Endothelial cell of umbilical vein (primary cell): ENCODE measurements around the gene HLA-DPB1. TPM values are rescaled to one million over a fixed set of nuclear protein-coding genes. Genes with fewer than 3 reads are reported as not detected.

Experiments
- BruUV-seq: library from RNA; stranded (reverse); fragments of 400-500 nt; replicated peaks from 2 replicates; lab custom pipeline; 2021; lab: Mats Ljungman, UMichigan
- CTCF ChIA-PET: fragments of 300-600, 350-600 bp; sonication (Branson Sonifier 250); formaldehyde crosslinking; loops from one replicate; lab custom pipeline; 2021; ENCODE audit warnings: antibody characterized with exemption, inconsistent platforms; lab: Charles Lee
- POLR2A ChIA-PET: fragments of 300-600, 350-600 bp; sonication (Branson Sonifier 250); formaldehyde crosslinking; loops from one replicate; lab custom pipeline; 2021; ENCODE audit warnings: antibody characterized with exemption, inconsistent platforms; lab: Charles Lee
- DNase-seq: peaks from one replicate; pipeline ENCODE4 v3.0.0-alpha.2; 2011; ENCODE audit warnings: low read depth, low spot score
- FAIRE-seq: peaks from 2 replicates; lab custom pipeline; 2011; peaks lifted over from hg19 to GRCh38; lab: Jason Lieb, UNC
- H2AFZ ChIP-seq: 2 replicates; pipeline ENCODE4 v1.6.0; 2012; ENCODE audit warnings: low read depth, low read length, control low read depth, inconsistent platforms
- H3K27ac ChIP-seq: 2 replicates; pipeline ENCODE4 v1.5.1; 2011; ENCODE audit warnings: low read depth, mild to moderate bottlenecking, control low read depth, low read length, moderate library complexity; ENCODE audit not compliant: insufficient read depth
- H3K27me3 ChIP-seq, 2 experiments: 2 replicates each; pipeline versions ENCODE4 v1.6.0 to v1.6.1; 2011; ENCODE audit warnings: low read length in 2 of 2, mixed read lengths in 1 of 2; ENCODE audit not compliant: control insufficient read depth in 2 of 2, insufficient read depth in 2 of 2
- H3K36me3 ChIP-seq, 2 experiments: 2 replicates in 1 of 2; 3 replicates in 1 of 2; pipeline ENCODE4 v1.5.1; 2011; ENCODE audit warnings: low read length in 2 of 2, mild to moderate bottlenecking in 1 of 2, moderate library complexity in 1 of 2; ENCODE audit not compliant: control insufficient read depth in 2 of 2, insufficient read depth in 2 of 2; ENCODE audit errors: extremely low read depth in 1 of 2
- H3K4me1 ChIP-seq: 3 replicates; pipeline ENCODE4 v1.5.1; 2011; ENCODE audit warnings: mild to moderate bottlenecking, low read length; ENCODE audit not compliant: control insufficient read depth, insufficient read depth; ENCODE audit errors: extremely low read depth
- H3K4me2 ChIP-seq: 2 replicates; pipeline ENCODE4 v1.6.1; 2011; ENCODE audit warnings: low read length, control low read depth, mixed read lengths; ENCODE audit not compliant: insufficient read depth
- H3K4me3 ChIP-seq, 3 experiments: fragments of 200-600 bp in 1 of 3; sonication (generic), shearing (Covaris generic) in 1 of 3; replicated peaks in 1 of 3; 2 replicates each; pipeline ENCODE4 v1.5.1; 2011 to 2016; ENCODE audit warnings: control low read depth in 3 of 3, low read length in 3 of 3, mild to moderate bottlenecking in 2 of 3, inconsistent platforms in 1 of 3, low read depth in 1 of 3, moderate library complexity in 1 of 3; ENCODE audit not compliant: insufficient read depth in 1 of 3
- H3K79me2 ChIP-seq: 2 replicates; pipeline ENCODE4 v1.6.0; 2012; ENCODE audit warnings: low read length, inconsistent platforms; ENCODE audit not compliant: control insufficient read depth, insufficient read depth
- H3K9ac ChIP-seq: replicated peaks from 2 replicates; pipeline ENCODE3; 2011; ENCODE audit warnings: low read length, control low read depth; ENCODE audit not compliant: insufficient read depth; ENCODE audit errors: extremely low read depth
- H3K9me1 ChIP-seq: replicated peaks from 3 replicates; pipeline ENCODE4 v1.6.0; 2011; ENCODE audit warnings: mild to moderate bottlenecking, low read length; ENCODE audit not compliant: control insufficient read depth, insufficient read depth; ENCODE audit errors: extremely low read depth
- H3K9me3 ChIP-seq: replicated peaks from 2 replicates; pipeline ENCODE4 v1.5.1; 2012; ENCODE audit warnings: low read length, inconsistent platforms; ENCODE audit not compliant: control insufficient read depth, insufficient read depth
- H4K20me1 ChIP-seq: replicated peaks from 2 replicates; pipeline ENCODE3; 2011; ENCODE audit warnings: mild to moderate bottlenecking, low read length; ENCODE audit not compliant: control insufficient read depth, insufficient read depth; ENCODE audit errors: extremely low read depth
- EZH2 ChIP-seq: IDR thresholded peaks from 2 replicates; pipeline ENCODE4 v1.6.1; 2012; ENCODE audit warnings: borderline replicate concordance, low read depth, mild to moderate bottlenecking, moderate library complexity, low read length, inconsistent platforms; ENCODE audit not compliant: severe bottlenecking
- FOS ChIP-seq: IDR thresholded peaks from 2 replicates; pipeline ENCODE4 v1.6.1; 2011; ENCODE audit warnings: mild to moderate bottlenecking, low read length, moderate library complexity, borderline replicate concordance; ENCODE audit not compliant: insufficient read depth
- GATA2 ChIP-seq: IDR thresholded peaks from 2 replicates; pipeline ENCODE4 v1.7.0; 2011; ENCODE audit warnings: low read depth, mild to moderate bottlenecking, moderate library complexity, mixed read lengths, low read length; ENCODE audit not compliant: insufficient read length, insufficient read depth
- JUN ChIP-seq: IDR thresholded peaks from 2 replicates; pipeline ENCODE4 v1.6.1; 2011; ENCODE audit warnings: borderline replicate concordance, low read depth; ENCODE audit not compliant: insufficient read length, insufficient read depth
- MYC ChIP-seq: IDR thresholded peaks from one replicate; pipeline ENCODE4 v1.6.1; 2011; ENCODE audit warnings: mild to moderate bottlenecking, low read depth, low read length
- POLR2A ChIP-seq: IDR thresholded peaks from 2 replicates; pipeline ENCODE4 v1.6.1; 2012; ENCODE audit warnings: low read depth, mild to moderate bottlenecking, control low read depth, low read length
- POLR2AphosphoS5 ChIP-seq: IDR thresholded peaks from 2 replicates; pipeline ENCODE4 v1.6.1; 2012; ENCODE audit warnings: low read depth, mild to moderate bottlenecking, control low read depth, low read length, moderate library complexity; ENCODE audit not compliant: insufficient read depth
- dilution Hi-C: fragments of 300-500 bp; cut with MboI; formaldehyde crosslinking; loops from one replicate; pipeline ENCODE4 v1.15.0; 2019; ENCODE audit warnings: low sequenced_read_pairs; ENCODE audit not compliant: extremely low pct_ligation_motif_present
- intact Hi-C: fragments of 100-400 bp; cut with micrococcal nuclease; formaldehyde crosslinking; loops from one replicate; pipeline ENCODE4 v1.10.0; 2022
- polyA plus RNA-seq, 4 experiments: library from polyadenylated mRNA; depleted of rRNA in 3 of 4; stranded (reverse) in 3 of 4; unstranded in 1 of 4; fragments of >200 nt; gene quantifications; 2 replicates each; pipeline versions ENCODE4 v1.2.1 to v1.2.3, GENCODE V29; 2011 to 2012; ENCODE audit warnings: missing spikeins in 1 of 4
- total RNA-seq: library from RNA; stranded (reverse); gene quantifications from 2 replicates; pipeline ENCODE4 v1.2.3, GENCODE V29; 2021
- TF ChIP-seq, protein P1 (sequence below): IDR thresholded peaks from 2 replicates; pipeline ENCODE4 v1.6.1; 2011; ENCODE audit not compliant: insufficient read depth, insufficient read length
- TF ChIP-seq, protein P2 (sequence below), 2 donors: IDR thresholded peaks; 1 replicate in 1 of 2; 2 replicates in 1 of 2; pipeline ENCODE4 v1.5.1; 2011; ENCODE audit warnings: low read length in 2 of 2, mild to moderate bottlenecking in 2 of 2, moderate library complexity in 2 of 2, control low read depth in 1 of 2, inconsistent platforms in 1 of 2, low read depth in 1 of 2; ENCODE audit not compliant: insufficient read depth in 1 of 2; ENCODE audit errors: extremely low read depth in 1 of 2

The HLA-DPB1 gene
- total and polyA plus RNA-seq, 2 donors (not counting 3 experiments of a cell fraction or from before 2014, with no cell fraction given): 2.3 to 38.0 TPM

- H3K27me3 ChIP-seq: peaks cover 15 to 56% of the 10 kb centered on the region in 2 experiments
- POLR2A ChIA-PET: no interaction called here
- no peak overlapping the region for H2AFZ ChIP-seq
- H3K4me2 ChIP-seq: no peak overlapping the region
- H3K27ac ChIP-seq: no peak overlapping the region
- dilution Hi-C loops: no loop called here
- no peaks in the 10 kb centered on the region for H3K4me1 ChIP-seq
- TF ChIP-seq POLR2A (no peak), EZH2 (no peak), GATA2 (no peak), POLR2AphosphoS5 (no peak), MYC (no peak), FOS (no peak), JUN (no peak)
- TF ChIP-seq, protein P1, sequence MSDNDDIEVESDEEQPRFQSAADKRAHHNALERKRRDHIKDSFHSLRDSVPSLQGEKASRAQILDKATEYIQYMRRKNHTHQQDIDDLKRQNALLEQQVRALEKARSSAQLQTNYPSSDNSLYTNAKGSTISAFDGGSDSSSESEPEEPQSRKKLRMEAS: no peak
- TF ChIP-seq, protein P2, sequence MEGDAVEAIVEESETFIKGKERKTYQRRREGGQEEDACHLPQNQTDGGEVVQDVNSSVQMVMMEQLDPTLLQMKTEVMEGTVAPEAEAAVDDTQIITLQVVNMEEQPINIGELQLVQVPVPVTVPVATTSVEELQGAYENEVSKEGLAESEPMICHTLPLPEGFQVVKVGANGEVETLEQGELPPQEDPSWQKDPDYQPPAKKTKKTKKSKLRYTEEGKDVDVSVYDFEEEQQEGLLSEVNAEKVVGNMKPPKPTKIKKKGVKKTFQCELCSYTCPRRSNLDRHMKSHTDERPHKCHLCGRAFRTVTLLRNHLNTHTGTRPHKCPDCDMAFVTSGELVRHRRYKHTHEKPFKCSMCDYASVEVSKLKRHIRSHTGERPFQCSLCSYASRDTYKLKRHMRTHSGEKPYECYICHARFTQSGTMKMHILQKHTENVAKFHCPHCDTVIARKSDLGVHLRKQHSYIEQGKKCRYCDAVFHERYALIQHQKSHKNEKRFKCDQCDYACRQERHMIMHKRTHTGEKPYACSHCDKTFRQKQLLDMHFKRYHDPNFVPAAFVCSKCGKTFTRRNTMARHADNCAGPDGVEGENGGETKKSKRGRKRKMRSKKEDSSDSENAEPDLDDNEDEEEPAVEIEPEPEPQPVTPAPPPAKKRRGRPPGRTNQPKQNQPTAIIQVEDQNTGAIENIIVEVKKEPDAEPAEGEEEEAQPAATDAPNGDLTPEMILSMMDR (IDR thresholded peaks at IDR 0.05; ENCODE audit: extremely low read depth in 1 of 2, insufficient read depth in 1 of 2, low read depth in 1 of 2, low read length in 2 of 2): no peak
- H3K79me2 ChIP-seq: no peaks in the 10 kb centered on the region
- CTCF ChIA-PET: interaction anchor here (0.9 to 1.6 kb wide), 5 partner anchors 13 to 162 kb away, joined by 3 to 4 read pairs (median 3); partner anchors contain the start of gene HLA-DPA1
- no peaks in the 10 kb centered on the region for H4K20me1 ChIP-seq
- no peak overlapping the region for H3K4me3 ChIP-seq
- DNase-seq (no peak), FAIRE-seq (no peak)
- H3K36me3 ChIP-seq: no peaks in the 10 kb centered on the region
- no peaks in the 10 kb centered on the region for H3K9me1 ChIP-seq
- no peak overlapping the region for H3K9ac ChIP-seq
- no TSS peak for BruUV-seq
- no peaks in the 10 kb centered on the region for H3K9me3 ChIP-seq
- intact Hi-C loops: no loop called here
These were observed 46.2 kb upstream of the HLA-DPB1 start for GRCh38 chr6:33029328-33030184.
